ENCODE measurements around the gene ZBTB25.

The ZBTB25 gene

GRCh38 chr14:64447876-64448670, 55.6 kb downstream of the ZBTB25 start:
- no peak for TF ChIP-seq POLR2A (IDR thresholded peaks at IDR 0.05; ENCODE audit: extremely low read depth, insufficient read length)
- TF ChIP-seq CTCF (IDR thresholded peaks at IDR 0.05; ENCODE audit: low read depth, low read length) = no peak
- no peak for TF ChIP-seq MYC (IDR thresholded peaks at IDR 0.05; ENCODE audit: low read depth, low read length)
- TF ChIP-seq MAX (IDR thresholded peaks at IDR 0.05; ENCODE audit: low read depth, low read length) = no peak
- no peak for DNase-seq (ENCODE audit: low read depth)

GRCh38 chr14:64444984-64445845, 58.4 kb downstream of the ZBTB25 start:
- no peak overlapping the region for H3K4me3 ChIP-seq (ENCODE audit: low read depth, low read length)
- peak; percentile 73 for DNase-seq (ENCODE audit: low read depth)
- no peak for TF ChIP-seq MYC (IDR thresholded peaks at IDR 0.05; ENCODE audit: low read depth, low read length)
- peak; percentile 27; the same call in 1 of the 2 replicates for TF ChIP-seq MAX (IDR thresholded peaks at IDR 0.05; ENCODE audit: low read depth, low read length)

More at GRCh38 chr14:64447876-64448670, 55.6 kb downstream of the ZBTB25 start:
- no peak overlapping the region for H3K4me3 ChIP-seq (ENCODE audit: low read depth, low read length)

GRCh38 chr14:64444140-64444539, 59.5 kb downstream of the ZBTB25 start:
- no peak for TF ChIP-seq MYC (IDR thresholded peaks at IDR 0.05; ENCODE audit: low read depth, low read length)
- peak; percentile 22 for DNase-seq (ENCODE audit: low read depth)
- no peak overlapping the region for H3K4me3 ChIP-seq (ENCODE audit: low read depth, low read length)

GRCh38 chr14:64442300-64442988, 61.2 kb downstream of the ZBTB25 start:
- no peak overlapping the region for H3K4me3 ChIP-seq (ENCODE audit: low read depth, low read length)
- TF ChIP-seq CTCF (IDR thresholded peaks at IDR 0.05; ENCODE audit: low read depth, low read length) (no peak), MAX (IDR thresholded peaks at IDR 0.05; ENCODE audit: low read depth, low read length) (no peak), POLR2A (IDR thresholded peaks at IDR 0.05; ENCODE audit: extremely low read depth, insufficient read length) (no peak), MYC (IDR thresholded peaks at IDR 0.05; ENCODE audit: low read depth, low read length) (no peak)
- no peak for DNase-seq (ENCODE audit: low read depth)

GRCh38 chr14:64440494-64440893, 63.1 kb downstream of the ZBTB25 start:
- DNase-seq (ENCODE audit: low read depth) = no peak
- TF ChIP-seq MYC (IDR thresholded peaks at IDR 0.05; ENCODE audit: low read depth, low read length) = no peak
- TF ChIP-seq CTCF (IDR thresholded peaks at IDR 0.05; ENCODE audit: low read depth, low read length) = no peak
- no peak for TF ChIP-seq MAX (IDR thresholded peaks at IDR 0.05; ENCODE audit: low read depth, low read length)
- TF ChIP-seq POLR2A (IDR thresholded peaks at IDR 0.05; ENCODE audit: extremely low read depth, insufficient read length) = no peak
- H3K4me3 ChIP-seq (ENCODE audit: low read depth, low read length) = no peak overlapping the region

GRCh38 chr14:64439141-64439540, 64.5 kb downstream of the ZBTB25 start:
- no peak overlapping the region for H3K4me3 ChIP-seq (ENCODE audit: low read depth, low read length)
- TF ChIP-seq MAX (IDR thresholded peaks at IDR 0.05; ENCODE audit: low read depth, low read length) = no peak
- TF ChIP-seq CTCF (IDR thresholded peaks at IDR 0.05; ENCODE audit: low read depth, low read length) = no peak
- no peak for TF ChIP-seq MYC (IDR thresholded peaks at IDR 0.05; ENCODE audit: low read depth, low read length)
- no peak for TF ChIP-seq POLR2A (IDR thresholded peaks at IDR 0.05; ENCODE audit: extremely low read depth, insufficient read length)
- DNase-seq (ENCODE audit: low read depth) = no peak
